GM19035 (cell line): ENCODE results near the gene ZIC2.

ENCODE experiments used
- ATAC-seq: cut with Tn5 transposase; IDR thresholded peaks from one replicate; pipeline ENCODE4 v1.9.1; 2021; ENCODE audit not compliant: unreplicated experiment

ZIC2 gene

DNA sequence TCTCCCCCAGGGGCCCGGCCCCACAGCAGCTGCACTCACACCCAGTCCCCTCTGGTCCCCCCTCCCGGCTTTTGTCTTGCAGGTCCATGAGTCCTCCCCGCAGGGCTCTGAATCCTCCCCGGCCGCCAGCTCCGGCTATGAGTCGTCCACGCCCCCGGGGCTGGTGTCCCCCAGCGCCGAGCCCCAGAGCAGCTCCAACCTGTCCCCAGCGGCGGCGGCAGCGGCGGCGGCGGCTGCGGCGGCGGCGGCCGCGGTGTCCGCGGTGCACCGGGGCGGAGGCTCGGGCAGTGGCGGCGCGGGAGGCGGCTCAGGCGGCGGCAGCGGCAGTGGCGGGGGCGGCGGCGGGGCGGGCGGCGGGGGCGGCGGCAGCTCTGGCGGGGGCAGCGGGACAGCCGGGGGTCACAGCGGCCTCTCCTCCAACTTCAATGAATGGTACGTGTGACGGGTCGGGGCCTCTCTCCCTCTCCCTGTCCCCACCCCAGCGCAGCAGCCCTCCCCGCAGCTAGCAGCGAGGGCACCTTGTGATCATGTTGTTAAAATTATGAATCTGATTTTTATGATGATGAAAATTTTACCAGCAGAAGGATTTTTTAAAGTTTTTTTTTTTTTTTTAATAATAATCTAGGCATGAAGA, 3.8 kb downstream of the ZIC2 start:
- no peak for ATAC-seq

DNA sequence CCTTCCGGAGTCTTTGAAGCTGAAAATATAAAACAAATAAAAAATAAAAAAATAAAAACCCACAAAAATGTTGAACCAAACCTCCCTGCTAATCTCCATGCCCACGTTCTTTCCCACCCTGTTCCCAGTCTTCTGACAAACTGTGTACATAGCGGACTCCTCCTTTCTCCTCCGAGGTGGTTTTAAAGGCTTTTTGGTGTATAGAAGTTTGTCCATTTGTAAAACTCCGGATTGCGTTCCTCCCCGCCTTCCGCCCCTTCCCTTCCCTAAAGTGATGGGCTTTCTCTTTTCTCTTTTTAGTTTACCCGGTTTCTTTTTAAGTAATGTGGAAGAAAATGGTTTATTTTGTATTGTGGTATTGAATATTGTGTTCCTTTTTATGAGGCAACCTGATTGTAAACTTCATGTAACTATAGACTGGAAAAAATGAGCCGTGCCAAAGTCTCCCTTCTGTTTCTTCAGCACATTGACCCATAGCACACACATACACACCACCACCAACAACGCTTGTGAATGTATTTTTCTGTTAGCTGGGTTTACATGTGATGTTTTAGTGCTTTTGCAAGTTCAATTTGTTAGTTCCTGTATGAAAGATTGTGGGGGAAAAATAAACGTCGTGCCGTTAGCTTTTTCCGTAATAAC, 4.4 kb downstream of the ZIC2 start:
- ATAC-seq, result no peak

DNA sequence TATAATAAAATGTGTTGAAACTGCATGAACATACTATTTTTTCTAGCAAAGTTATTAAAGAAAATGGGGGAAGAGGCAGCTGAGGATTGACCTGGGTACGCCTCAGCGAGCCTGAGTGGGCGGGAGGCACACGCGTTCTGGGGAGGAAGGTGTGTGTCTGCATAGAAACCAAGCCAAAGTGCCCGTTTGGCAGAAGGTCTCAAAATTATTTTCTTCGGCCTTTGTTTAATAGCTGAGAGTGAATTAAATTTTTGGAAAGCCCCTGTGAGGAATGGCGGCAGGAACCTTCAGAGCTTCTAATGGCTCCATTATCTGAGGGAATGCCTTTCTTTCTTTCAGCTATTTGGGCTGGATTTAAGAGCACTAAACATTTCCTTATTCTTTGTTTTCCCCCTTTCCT, 5.2 kb downstream of the ZIC2 start:
- no peak for ATAC-seq

- ATAC-seq, result no peak
Observed at GRCh38 chr13:99987154-99988019, 5.8 kb downstream of the ZIC2 start.

- no peak for ATAC-seq
Observed at GRCh38 chr13:99988529-99989275, 7.1 kb downstream of the ZIC2 start.

DNA sequence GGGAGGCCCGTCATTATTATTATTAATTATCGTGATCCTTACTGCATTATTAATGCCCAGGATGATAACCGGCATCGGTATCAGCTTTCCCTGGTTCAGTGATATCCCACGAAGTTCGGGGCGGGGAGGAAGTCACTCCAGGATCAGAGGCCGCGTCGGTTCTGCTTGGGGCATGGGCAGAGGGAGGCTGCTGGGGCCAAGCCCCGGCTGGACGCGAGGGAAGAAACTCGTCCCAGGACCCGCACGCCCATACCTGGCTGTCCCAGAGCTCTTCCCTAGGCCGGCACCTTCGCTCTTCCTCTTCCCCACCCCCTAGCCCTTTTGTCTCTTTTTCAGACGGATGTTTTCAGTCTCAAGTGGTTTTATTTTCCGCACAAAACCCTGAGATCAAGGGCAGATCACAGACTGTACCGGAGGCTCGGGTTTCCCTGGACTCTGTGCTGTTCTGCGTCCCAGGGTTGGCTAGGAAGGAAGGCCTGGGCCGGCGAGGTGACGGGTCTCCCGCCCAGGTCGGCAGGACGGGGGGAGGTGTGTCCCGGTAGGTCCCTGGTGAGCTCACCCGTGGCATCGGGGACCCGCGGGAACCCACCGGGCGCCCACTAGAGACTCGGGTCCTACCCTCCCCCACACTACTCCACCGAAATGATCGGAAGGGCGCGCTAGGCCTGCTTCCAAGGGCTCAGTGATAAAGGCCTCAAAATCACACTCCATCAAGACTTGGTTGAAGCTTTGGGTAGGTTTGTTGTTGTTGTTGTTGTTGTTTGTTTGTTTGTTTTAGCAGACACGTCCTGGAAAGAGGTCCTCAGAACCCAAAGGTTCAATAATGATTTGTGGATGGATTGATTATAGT, 7.9 kb downstream of the ZIC2 start:
- no peak for ATAC-seq

DNA sequence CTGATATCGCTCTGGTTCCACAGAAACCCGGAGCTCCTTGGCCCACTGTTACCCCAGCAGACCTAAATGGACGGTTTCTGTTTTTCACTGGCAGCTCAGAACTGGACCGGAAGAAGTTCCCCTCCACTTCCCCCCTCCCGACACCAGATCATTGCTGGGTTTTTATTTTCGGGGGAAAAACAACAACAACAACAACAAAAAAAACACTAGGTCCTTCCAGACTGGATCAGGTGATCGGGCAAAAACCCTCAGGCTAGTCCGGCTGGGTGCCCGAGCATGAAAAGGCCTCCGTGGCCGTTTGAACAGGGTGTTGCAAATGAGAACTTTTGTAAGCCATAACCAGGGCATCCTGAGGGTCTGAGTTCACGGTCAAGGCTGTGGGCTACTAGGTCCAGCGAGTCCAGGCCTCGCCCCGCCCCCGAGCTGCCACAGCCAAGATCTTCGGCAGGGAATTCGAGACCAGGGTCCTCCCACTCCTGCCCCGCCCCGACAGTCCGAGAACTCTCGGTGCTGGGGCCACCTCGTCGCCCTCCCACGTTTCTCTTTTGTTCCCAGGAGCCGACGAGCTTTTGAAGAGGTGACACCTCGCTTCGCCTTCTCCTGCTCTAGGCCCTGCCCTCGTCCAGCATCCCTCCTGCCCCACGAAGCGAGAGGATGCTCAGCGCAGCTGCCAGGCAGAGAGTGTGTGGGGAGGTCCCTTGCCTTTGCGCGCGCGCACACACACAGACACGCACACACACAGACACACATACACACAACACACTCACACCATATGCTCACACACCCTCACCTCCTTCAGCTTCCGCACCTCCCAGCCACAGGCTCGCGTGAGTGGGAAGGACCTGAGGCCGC, 8.8 kb downstream of the ZIC2 start:
- ATAC-seq, result no peak

- no peak for ATAC-seq
Observed at GRCh38 chr13:99991013-99991827, 9.6 kb downstream of the ZIC2 start.

DNA sequence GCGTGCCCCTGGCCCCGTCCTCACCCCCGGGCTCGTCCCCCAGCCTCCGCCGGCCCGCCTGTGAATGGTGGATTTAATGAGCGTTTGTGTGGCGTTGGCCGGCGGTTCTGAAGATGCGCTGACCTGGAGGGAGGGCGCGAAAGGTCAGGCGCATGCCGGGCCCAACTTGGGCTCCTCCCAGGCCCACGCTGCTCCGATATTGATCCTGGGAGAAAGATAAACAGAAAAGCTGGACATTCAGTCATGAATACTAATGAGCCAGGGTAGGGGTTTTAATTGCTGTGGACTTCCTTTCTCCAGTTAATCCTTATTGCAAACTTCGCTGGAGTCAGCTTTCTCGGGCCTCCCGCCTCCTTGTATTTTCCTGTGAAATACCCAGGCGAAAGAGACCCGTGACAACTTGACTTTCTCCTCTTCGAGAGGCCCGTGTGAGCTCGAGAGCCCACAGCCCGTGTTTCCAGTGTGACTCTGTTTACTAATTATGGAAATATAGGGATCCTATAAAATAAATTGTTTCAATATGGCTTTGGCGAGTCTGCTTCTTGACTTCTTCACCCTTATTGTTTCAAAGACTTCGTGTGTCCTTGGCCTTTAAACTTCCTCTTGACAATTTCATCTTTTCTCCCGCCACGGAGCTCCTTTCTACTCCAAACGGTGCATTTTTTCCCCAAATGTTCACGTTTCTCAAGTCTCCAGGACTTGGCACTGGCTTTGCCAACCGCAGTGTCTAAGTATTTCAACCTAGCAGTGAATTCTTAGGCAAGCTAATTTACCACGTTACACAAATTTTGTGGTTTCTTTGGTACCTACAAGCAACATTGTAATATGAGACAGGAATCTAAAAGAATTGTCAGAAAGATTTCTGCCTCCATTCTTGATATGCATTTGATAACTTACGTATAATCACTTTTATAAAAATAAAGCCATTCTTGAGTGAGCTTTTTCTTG, 10.5 kb downstream of the ZIC2 start:
- no peak for ATAC-seq

DNA sequence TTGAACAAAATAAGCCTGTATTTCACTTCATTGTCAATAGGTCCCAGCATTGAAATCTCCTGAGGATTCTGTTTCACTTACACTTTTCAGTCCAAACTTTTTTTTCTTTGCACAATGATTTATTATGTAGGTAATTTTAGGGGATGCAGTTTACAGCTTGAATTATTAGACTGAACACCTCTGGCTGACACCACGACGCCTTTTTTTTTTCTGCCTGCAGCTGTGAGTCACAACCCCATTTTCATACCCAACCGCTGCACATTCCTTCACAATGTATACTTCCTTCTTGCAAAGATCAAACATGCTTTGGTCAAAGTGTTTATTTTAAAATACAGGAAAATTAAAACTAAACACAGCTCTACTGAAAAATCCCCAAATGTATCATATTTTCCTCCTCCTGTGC, 11.4 kb downstream of the ZIC2 start:
- no peak for ATAC-seq

GRCh38 chr13:99993660-99994637, 12.4 kb downstream of the ZIC2 start:
- ATAC-seq, result no peak

GRCh38 chr13:99994638-99995020, 13.0 kb downstream of the ZIC2 start:
- no peak for ATAC-seq

DNA sequence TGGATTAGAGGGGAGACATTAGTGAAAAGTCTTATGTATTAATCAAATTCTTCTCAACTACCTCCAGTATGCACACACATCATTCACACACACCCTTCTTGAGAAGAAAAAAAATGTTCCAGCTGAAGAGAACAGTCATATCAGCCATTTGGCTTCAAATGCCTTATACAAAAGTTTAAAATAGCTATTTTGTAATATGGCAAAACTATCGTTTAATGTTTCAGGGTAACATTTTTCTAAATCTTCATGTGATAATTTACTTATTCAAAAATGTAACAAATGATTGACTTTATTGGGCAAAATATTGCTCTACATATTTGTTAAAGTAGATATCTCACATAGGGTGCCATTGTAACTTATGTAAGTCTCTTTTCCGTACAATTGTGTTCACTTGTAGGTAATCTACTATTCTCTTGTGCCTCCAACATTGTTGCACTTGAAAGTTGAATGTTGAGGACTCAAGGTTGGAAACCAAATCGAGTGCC, 13.6 kb downstream of the ZIC2 start:
- no peak for ATAC-seq

GRCh38 chr13:99995589-99996380, 14.2 kb downstream of the ZIC2 start:
- no peak for ATAC-seq

- ATAC-seq, result no peak
Observed at GRCh38 chr13:99996381-99996973, 14.9 kb downstream of the ZIC2 start.
